ENCODE measurements around the gene CAPSL. TPM values are rescaled to one million over a fixed set of nuclear protein-coding genes. Genes with fewer than 3 reads are reported as not detected.
"Not testable (repeated sequence)": the region's sequence is repeated elsewhere in the genome, so short reads cannot be mapped to it uniquely, and the experiment has no call there.

The CAPSL gene
- 10 to 100 TPM in 1 of 8 experiments, not detected in 7; 17.7 TPM for total RNA-seq

GRCh38 chr5:35938568-35939227 lies at the start of gene CAPSL:
Gene CAPSL, minus strand, starts transcription at chr5:35938622. Its CDS starts 17,502 bp downstream, at chr5:35921120.
- H3K27ac ChIP-seq = no peak within 1 kb of the TSS
- peak in 7 of 8 experiments; percentile 42 to 100 (median 74) for ATAC-seq (replicated peaks in 6 of 8)
- in situ Hi-C loops (cut with MboI; ENCODE audit: low pct_unique_long_range_greater_than_20kb in 2 of 9, low sequenced_read_pairs in 9 of 9, unreplicated experiment in 9 of 9) = loop anchor here in 3 of 9 experiments (25.0 kb wide), 3 partner anchors 301 to 976 kb away; no protein-coding TSS in a partner anchor
- no peaks in the 10 kb centered on the region for H3K4me1 ChIP-seq (replicated peaks in 1 of 2)
- no peak within 1 kb of the TSS for H3K4me3 ChIP-seq
- 0 to 90% (median 61%) methylated on average over 2 of the region's 2 CpGs; no CpG with 5 or more reads in 2 of the 10 experiments for WGBS, 10 experiments

GRCh38 chr5:35987776-35988175 lies 49.4 kb upstream of the CAPSL start:
- WGBS, 10 experiments = 0 to 59% (median 44%) methylated on average over 2 to 3 of the region's 3 CpGs; no CpG with 5 or more reads in 1 of the 10 experiments
- Histone ChIP-seq H3K4me3 (no peak overlapping the region), H3K27ac (no peak overlapping the region), H3K4me1 (replicated peaks in 1 of 2) (no peaks in the 10 kb centered on the region)
- in situ Hi-C loops (cut with MboI; ENCODE audit: low pct_unique_long_range_greater_than_20kb in 2 of 9, low sequenced_read_pairs in 9 of 9, unreplicated experiment in 9 of 9) = no loop called here
- ATAC-seq (replicated peaks in 6 of 8) = no peak

GRCh38 chr5:35979715-35980114 lies 41.3 kb upstream of the CAPSL start:
- in situ Hi-C loops (cut with MboI; ENCODE audit: low pct_unique_long_range_greater_than_20kb in 2 of 9, low sequenced_read_pairs in 9 of 9, unreplicated experiment in 9 of 9) = no loop called here
- no peaks in the 10 kb centered on the region for H3K4me1 ChIP-seq (replicated peaks in 1 of 2)
- ATAC-seq (replicated peaks in 6 of 8) = no peak
- H3K4me3 ChIP-seq = no peak overlapping the region
- no peak overlapping the region for H3K27ac ChIP-seq

GRCh38 chr5:35976859-35977258 lies 38.4 kb upstream of the CAPSL start:
- ATAC-seq (replicated peaks in 6 of 8); H3K27ac ChIP-seq; H3K4me1 ChIP-seq (replicated peaks in 1 of 2); in situ Hi-C loops (cut with MboI; ENCODE audit: low pct_unique_long_range_greater_than_20kb in 2 of 9, low sequenced_read_pairs in 9 of 9, unreplicated experiment in 9 of 9); H3K4me3 ChIP-seq: not testable (repeated sequence)
- WGBS, 10 experiments = 16 to 86% (median 63%) methylated on average over 2 to 3 of the region's 3 CpGs; no CpG with 5 or more reads in 1 of the 10 experiments

- H3K4me1 ChIP-seq (replicated peaks in 1 of 2) = no peaks in the 10 kb centered on the region
- 0 to 84% (median 50%) methylated on average over 1 to 4 of the region's 4 CpGs; no CpG with 5 or more reads in 2 of the 10 experiments for WGBS, 10 experiments
Observed at GRCh38 chr5:35974570-35974969, 36.1 kb upstream of the CAPSL start.

GRCh38 chr5:35971878-35972210 lies 33.4 kb upstream of the CAPSL start:
- H3K4me3 ChIP-seq = no peak overlapping the region
- no peaks in the 10 kb centered on the region for H3K4me1 ChIP-seq (replicated peaks in 1 of 2)
- no peak for ATAC-seq (replicated peaks in 6 of 8)
- no peak overlapping the region for H3K27ac ChIP-seq
- in situ Hi-C loops (cut with MboI; ENCODE audit: low pct_unique_long_range_greater_than_20kb in 2 of 9, low sequenced_read_pairs in 9 of 9, unreplicated experiment in 9 of 9) = no loop called here
- WGBS, 10 experiments = 20 to 100% (median 78%) methylated on average over 1 to 4 of the region's 5 CpGs; no CpG with 5 or more reads in 2 of the 10 experiments

More at GRCh38 chr5:35974570-35974969, 36.1 kb upstream of the CAPSL start:
- Histone ChIP-seq H3K4me3 (no peak overlapping the region), H3K27ac (no peak overlapping the region)
- no peak for ATAC-seq (replicated peaks in 6 of 8)
- in situ Hi-C loops (cut with MboI; ENCODE audit: low pct_unique_long_range_greater_than_20kb in 2 of 9, low sequenced_read_pairs in 9 of 9, unreplicated experiment in 9 of 9) = no loop called here

- H3K4me1 ChIP-seq (replicated peaks in 1 of 2) = no peaks in the 10 kb centered on the region
- in situ Hi-C loops (cut with MboI; ENCODE audit: low pct_unique_long_range_greater_than_20kb in 2 of 9, low sequenced_read_pairs in 9 of 9, unreplicated experiment in 9 of 9) = no loop called here
- no peak for ATAC-seq (replicated peaks in 6 of 8)
- H3K4me3 ChIP-seq = no peak overlapping the region
- no peak overlapping the region for H3K27ac ChIP-seq
- WGBS, 10 experiments = 50 to 100% (median 80%) methylated on average over 1 to 4 of the region's 4 CpGs; no CpG with 5 or more reads in 1 of the 10 experiments
Observed at GRCh38 chr5:35971186-35971877, 32.9 kb upstream of the CAPSL start.

- peak in 1 of 8 experiments; percentile 23 for ATAC-seq (replicated peaks in 6 of 8)
Observed at GRCh38 chr5:35963381-35963843, 25.0 kb upstream of the CAPSL start.

GRCh38 chr5:35960328-35960727 lies 21.9 kb upstream of the CAPSL start:
- no peaks in the 10 kb centered on the region for H3K4me1 ChIP-seq (replicated peaks in 1 of 2)
- WGBS, 10 experiments = 0 to 87% (median 22%) methylated on average over 1 to 5 of the region's 7 CpGs; no CpG with 5 or more reads in 2 of the 10 experiments
- no peak overlapping the region for H3K4me3 ChIP-seq
- ATAC-seq (replicated peaks in 6 of 8) = no peak
- no peak overlapping the region for H3K27ac ChIP-seq
- in situ Hi-C loops (cut with MboI; ENCODE audit: low pct_unique_long_range_greater_than_20kb in 2 of 9, low sequenced_read_pairs in 9 of 9, unreplicated experiment in 9 of 9) = no loop called here

More at GRCh38 chr5:35963381-35963843, 25.0 kb upstream of the CAPSL start:
- Histone ChIP-seq H3K4me1 (replicated peaks in 1 of 2) (no peaks in the 10 kb centered on the region), H3K27ac (no peak overlapping the region), H3K4me3 (no peak overlapping the region)
- 20 to 76% (median 51%) methylated on average over 2 to 5 of the region's 8 CpGs; no CpG with 5 or more reads in 2 of the 10 experiments for WGBS, 10 experiments
- in situ Hi-C loops (cut with MboI; ENCODE audit: low pct_unique_long_range_greater_than_20kb in 2 of 9, low sequenced_read_pairs in 9 of 9, unreplicated experiment in 9 of 9) = no loop called here

- in situ Hi-C loops (cut with MboI; ENCODE audit: low pct_unique_long_range_greater_than_20kb in 2 of 9, low sequenced_read_pairs in 9 of 9, unreplicated experiment in 9 of 9) = no loop called here
- Histone ChIP-seq H3K4me1 (replicated peaks in 1 of 2) (no peaks in the 10 kb centered on the region), H3K4me3 (no peak overlapping the region), H3K27ac (no peak overlapping the region)
- 60 to 100% (median 86%) methylated on average over 1 of the region's 1 CpG; no CpG with 5 or more reads in 5 of the 10 experiments for WGBS, 10 experiments
- ATAC-seq (replicated peaks in 6 of 8) = no peak
Observed at GRCh38 chr5:35956429-35956828, 18.0 kb upstream of the CAPSL start.

GRCh38 chr5:35954175-35954574 lies 15.8 kb upstream of the CAPSL start:
- in situ Hi-C loops (cut with MboI; ENCODE audit: low pct_unique_long_range_greater_than_20kb in 2 of 9, low sequenced_read_pairs in 9 of 9, unreplicated experiment in 9 of 9) = no loop called here
- WGBS, 10 experiments = 0 to 93% (median 80%) methylated on average over 1 to 7 of the region's 9 CpGs; no CpG with 5 or more reads in 5 of the 10 experiments
- ATAC-seq (replicated peaks in 6 of 8) = no peak
- Histone ChIP-seq H3K4me3 (no peak overlapping the region), H3K4me1 (replicated peaks in 1 of 2) (no peaks in the 10 kb centered on the region), H3K27ac (no peak overlapping the region)

GRCh38 chr5:35947085-35947484 lies 8.7 kb upstream of the CAPSL start:
- Histone ChIP-seq H3K27ac (no peak overlapping the region), H3K4me1 (replicated peaks in 1 of 2) (peaks cover 0 to 2% of the 10 kb centered on the region in 2 donors), H3K4me3 (no peak overlapping the region)
- in situ Hi-C loops (cut with MboI; ENCODE audit: low pct_unique_long_range_greater_than_20kb in 2 of 9, low sequenced_read_pairs in 9 of 9, unreplicated experiment in 9 of 9) = loop anchor here in 3 of 9 experiments (25.0 kb wide), 3 partner anchors 310 to 985 kb away; no protein-coding TSS in a partner anchor
- WGBS, 10 experiments = 30 to 100% (median 77%) methylated on average over 1 to 5 of the region's 5 CpGs; no CpG with 5 or more reads in 2 of the 10 experiments
- ATAC-seq (replicated peaks in 6 of 8) = no peak

- no peak overlapping the region for H3K27ac ChIP-seq
- no peak for ATAC-seq (replicated peaks in 6 of 8)
- no peaks in the 10 kb centered on the region for H3K4me1 ChIP-seq (replicated peaks in 1 of 2)
- H3K4me3 ChIP-seq = no peak overlapping the region
- 23 to 100% (median 77%) methylated on average over 2 to 3 of the region's 3 CpGs; no CpG with 5 or more reads in 1 of the 10 experiments for WGBS, 10 experiments
- in situ Hi-C loops (cut with MboI; ENCODE audit: low pct_unique_long_range_greater_than_20kb in 2 of 9, low sequenced_read_pairs in 9 of 9, unreplicated experiment in 9 of 9) = loop anchor here in 3 of 9 experiments (25.0 kb wide), 3 partner anchors 302 to 977 kb away; no protein-coding TSS in a partner anchor
Observed at GRCh38 chr5:35939639-35940038, 1.2 kb upstream of the CAPSL start.

All from motor neuron (in vitro differentiated cells).